ENCODE measurements around the gene ACSF3. TPM values are rescaled to one million over a fixed set of nuclear protein-coding genes. Genes with fewer than 3 reads are reported as not detected.

ACSF3 gene
- total RNA-seq, 1 donor from 2014 or later: 31.7 TPM

DNA sequence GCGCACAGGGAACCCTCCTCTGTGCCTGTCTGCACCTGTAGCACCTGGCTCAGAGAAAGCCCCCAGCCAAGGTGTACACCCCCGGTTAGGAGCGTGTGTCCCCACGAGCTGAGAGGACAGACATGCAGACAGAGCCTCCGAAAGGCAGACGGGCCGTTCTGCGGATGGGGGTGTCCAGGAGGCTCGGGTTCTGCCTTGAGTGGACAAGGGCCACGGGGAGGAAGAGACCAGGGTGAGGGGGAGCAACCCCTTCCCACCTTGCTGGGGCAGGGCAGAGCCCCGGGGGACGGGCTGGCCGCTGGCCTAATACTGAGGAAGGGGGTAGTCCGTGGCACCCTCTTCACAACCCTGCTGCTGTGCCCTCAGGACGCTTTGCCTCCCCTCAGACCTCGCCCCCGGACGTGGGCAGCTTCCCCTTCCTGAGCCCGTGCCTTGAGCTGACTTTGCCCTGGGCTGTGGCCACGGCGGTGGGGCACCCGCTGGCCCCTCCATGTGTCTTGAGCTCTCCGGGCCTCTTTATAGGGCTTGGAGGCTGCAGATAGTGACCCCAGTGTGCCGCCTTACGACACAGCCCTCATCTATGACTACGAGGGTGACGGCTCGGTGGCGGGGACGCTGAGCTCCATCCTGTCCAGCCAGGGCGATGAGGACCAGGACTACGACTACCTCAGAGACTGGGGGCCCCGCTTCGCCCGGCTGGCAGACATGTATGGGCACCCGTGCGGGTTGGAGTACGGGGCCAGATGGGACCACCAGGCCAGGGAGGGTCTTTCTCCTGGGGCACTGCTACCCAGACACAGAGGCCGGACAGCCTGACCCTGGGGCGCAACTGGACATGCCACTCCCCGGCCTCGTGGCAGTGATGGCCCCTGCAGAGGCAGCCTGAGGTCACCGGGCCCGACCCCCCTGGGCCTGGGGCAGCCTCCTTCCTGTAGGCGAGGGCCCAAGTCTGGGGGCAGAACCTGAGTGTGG is 101.0 kb downstream of the ACSF3 start:
- intact Hi-C loops (cut with DNase I): no loop called here
- no peak overlapping the region for H3K4me3 ChIP-seq
- DNase-seq (peak; percentile 45), ATAC-seq (no peak)
- TF ChIP-seq, protein P1, sequence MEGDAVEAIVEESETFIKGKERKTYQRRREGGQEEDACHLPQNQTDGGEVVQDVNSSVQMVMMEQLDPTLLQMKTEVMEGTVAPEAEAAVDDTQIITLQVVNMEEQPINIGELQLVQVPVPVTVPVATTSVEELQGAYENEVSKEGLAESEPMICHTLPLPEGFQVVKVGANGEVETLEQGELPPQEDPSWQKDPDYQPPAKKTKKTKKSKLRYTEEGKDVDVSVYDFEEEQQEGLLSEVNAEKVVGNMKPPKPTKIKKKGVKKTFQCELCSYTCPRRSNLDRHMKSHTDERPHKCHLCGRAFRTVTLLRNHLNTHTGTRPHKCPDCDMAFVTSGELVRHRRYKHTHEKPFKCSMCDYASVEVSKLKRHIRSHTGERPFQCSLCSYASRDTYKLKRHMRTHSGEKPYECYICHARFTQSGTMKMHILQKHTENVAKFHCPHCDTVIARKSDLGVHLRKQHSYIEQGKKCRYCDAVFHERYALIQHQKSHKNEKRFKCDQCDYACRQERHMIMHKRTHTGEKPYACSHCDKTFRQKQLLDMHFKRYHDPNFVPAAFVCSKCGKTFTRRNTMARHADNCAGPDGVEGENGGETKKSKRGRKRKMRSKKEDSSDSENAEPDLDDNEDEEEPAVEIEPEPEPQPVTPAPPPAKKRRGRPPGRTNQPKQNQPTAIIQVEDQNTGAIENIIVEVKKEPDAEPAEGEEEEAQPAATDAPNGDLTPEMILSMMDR (IDR thresholded peaks at IDR 0.05): no peak
- no peaks in the 10 kb centered on the region for H3K9me3 ChIP-seq
- peaks cover 16% of the 10 kb centered on the region for H3K27me3 ChIP-seq (ENCODE audit: low read depth)
- no peak overlapping the region for H3K27ac ChIP-seq
- no peaks in the 10 kb centered on the region for H3K36me3 ChIP-seq
- peaks cover 13% of the 10 kb centered on the region for H3K4me1 ChIP-seq

DNA sequence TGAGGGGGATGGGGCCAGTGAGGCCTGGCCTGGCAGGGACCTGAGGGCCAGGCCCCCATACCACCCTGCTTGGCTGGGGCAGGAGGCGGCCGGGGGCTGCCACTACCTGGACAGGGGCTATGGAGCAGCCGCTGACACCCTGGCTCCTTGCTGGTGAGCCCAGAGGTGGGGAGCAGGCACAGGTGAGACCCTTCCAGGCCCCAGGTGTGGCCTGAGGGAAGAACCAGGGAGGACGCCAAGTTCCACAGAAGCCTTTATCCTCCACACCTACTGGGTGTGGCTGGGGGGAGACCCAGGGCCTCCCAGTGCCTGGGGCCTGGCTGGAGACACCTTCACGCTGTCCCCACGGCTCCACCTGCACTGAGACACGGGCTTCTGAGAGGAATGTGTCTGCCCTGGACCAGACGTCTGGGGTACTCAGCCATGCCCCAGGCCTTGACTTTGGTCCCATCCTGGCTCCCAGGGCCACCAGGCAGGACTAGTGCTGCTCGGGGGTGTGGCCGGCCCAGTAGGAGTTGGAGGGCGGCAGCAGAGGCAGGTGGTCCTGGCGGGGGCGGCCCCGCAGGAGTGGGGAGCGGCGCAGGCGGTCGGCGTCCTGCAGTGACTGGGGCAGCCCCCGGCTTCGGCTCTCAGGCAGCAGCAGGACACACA is 102.0 kb downstream of the ACSF3 start:
- TF ChIP-seq, protein P1 (IDR thresholded peaks at IDR 0.05): no peak
- ATAC-seq (no peak), DNase-seq (peak; percentile 43)
- Histone ChIP-seq H3K27me3 (ENCODE audit: low read depth) (peaks cover 27% of the 10 kb centered on the region), H3K9me3 (no peaks in the 10 kb centered on the region), H3K4me3 (no peak overlapping the region), H3K4me1 (peaks cover 23% of the 10 kb centered on the region), H3K36me3 (no peaks in the 10 kb centered on the region), H3K27ac (no peak overlapping the region)
- intact Hi-C loops (cut with DNase I): no loop called here

DNA sequence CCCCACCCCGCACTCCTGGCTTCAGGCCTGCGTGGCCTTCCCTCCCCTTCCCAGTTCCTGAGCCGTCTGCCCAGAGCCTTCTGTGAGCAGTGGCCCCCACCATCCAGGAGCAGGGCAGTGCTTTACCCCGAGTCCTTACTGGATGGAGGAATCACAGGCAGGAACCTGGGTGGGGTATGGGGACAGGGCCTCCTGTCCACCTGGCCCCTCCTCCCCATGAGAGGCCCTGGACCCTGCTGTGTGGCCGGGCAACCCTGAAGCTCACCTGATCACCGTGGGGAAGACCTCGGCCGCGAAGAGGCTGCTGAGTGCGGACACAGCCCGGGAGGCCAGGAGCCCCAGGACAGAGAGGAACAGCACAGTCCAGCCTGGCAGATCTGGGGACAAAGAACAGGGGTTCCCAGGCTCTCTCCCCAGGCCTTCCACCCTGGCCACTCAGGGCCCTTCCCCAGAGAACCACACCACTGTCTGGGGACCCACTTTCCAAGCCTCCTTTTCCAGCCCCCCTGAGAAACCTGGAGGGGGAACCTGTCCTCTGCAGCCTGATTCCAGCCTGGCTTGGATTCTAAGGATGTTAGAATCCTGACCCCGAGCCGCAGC is 103.5 kb downstream of the ACSF3 start:
- TF ChIP-seq, protein P1 (IDR thresholded peaks at IDR 0.05): no peak
- no peaks in the 10 kb centered on the region for H3K36me3 ChIP-seq
- H3K9me3 ChIP-seq: no peaks in the 10 kb centered on the region
- intact Hi-C loops (cut with DNase I): no loop called here
- H3K4me3 ChIP-seq: no peak overlapping the region
- H3K4me1 ChIP-seq: peaks cover 23% of the 10 kb centered on the region
- ATAC-seq (no peak), DNase-seq (peak; percentile 39)
- no peak overlapping the region for H3K27ac ChIP-seq
- H3K27me3 ChIP-seq (ENCODE audit: low read depth): peaks cover 31% of the 10 kb centered on the region

DNA sequence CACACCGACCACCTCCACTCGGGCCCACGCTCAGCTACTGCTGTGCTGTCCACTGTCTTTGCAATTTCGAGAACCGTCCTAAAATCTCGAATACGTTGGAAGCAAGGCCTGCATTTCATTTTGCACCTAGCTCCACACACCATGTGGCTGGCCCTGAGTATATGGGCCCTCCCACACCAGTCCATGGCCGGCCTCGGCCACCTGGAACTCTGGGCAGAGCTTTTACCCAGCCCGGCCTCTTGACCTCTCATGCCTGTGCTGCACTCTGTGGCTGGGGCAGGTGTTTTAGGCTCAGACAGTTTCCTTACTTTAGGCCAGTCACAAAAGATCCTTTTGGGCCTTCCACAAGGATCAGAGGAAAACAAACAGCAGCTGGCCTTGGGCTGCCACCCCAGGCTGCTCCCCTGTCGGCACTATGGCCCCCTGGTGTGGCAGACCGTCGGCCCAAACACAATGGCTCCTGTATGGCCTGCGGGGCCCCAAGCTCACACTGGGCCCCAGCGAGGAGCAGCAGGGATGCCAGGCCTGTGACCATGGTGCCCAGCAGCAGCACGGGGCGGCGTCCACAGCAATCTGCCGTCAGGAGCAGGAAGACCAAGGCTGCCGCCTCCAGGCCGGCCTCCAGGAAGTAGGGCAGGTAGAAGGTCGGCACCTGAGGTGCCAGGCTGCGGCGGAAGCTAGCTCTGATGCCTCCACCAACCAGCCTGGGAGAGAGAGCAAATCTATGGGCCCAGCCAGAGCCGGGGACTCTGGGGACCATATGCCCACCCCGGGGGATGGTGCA is 104.2 kb downstream of the ACSF3 start:
- intact Hi-C loops (cut with DNase I): no loop called here
- no peaks in the 10 kb centered on the region for H3K36me3 ChIP-seq
- DNase-seq: peak; percentile 44
- H3K9me3 ChIP-seq: no peaks in the 10 kb centered on the region
- ATAC-seq: no peak
- H3K4me1 ChIP-seq: peaks cover 21% of the 10 kb centered on the region
- peaks cover 37% of the 10 kb centered on the region for H3K27me3 ChIP-seq (ENCODE audit: low read depth)
- H3K27ac ChIP-seq: no peak overlapping the region
- TF ChIP-seq, protein P1 (IDR thresholded peaks at IDR 0.05): no peak
- H3K4me3 ChIP-seq: no peak overlapping the region
